Lower lobe of right lung (tissue), 2 donors: ENCODE results near the gene JAM2. TPM values are rescaled to one million over a fixed set of nuclear protein-coding genes. Genes with fewer than 3 reads are reported as not detected.

Experiments used
- ATAC-seq, 2 donors: fragments of 200-7000 bp; cut with Tn5 transposase; one replicate each; pipeline ENCODE4 v1.9.1; 2020 to 2022; ENCODE audit warnings: mild to moderate bottlenecking in 2 of 2, moderate library complexity in 2 of 2
- DNase-seq: peaks from one replicate; pipeline ENCODE4 v3.0.0-alpha.2; 2020
- H3K27ac ChIP-seq: fragments of 200-600 bp; one replicate; pipeline ENCODE4 v1.8.0; 2022
- H3K27me3 ChIP-seq: fragments of 200-600 bp; one replicate; pipeline ENCODE4 v1.8.0; 2022; ENCODE audit warnings: low read depth
- H3K36me3 ChIP-seq: fragments of 200-600 bp; one replicate; pipeline ENCODE4 v1.8.0; 2022; ENCODE audit warnings: mild to moderate bottlenecking
- H3K4me1 ChIP-seq: fragments of 200-600 bp; one replicate; pipeline ENCODE4 v1.8.0; 2022
- H3K4me3 ChIP-seq: fragments of 200-600 bp; one replicate; pipeline ENCODE4 v1.8.0; 2022; ENCODE audit warnings: mild to moderate bottlenecking
- H3K9me3 ChIP-seq: fragments of 200-600 bp; one replicate; pipeline ENCODE4 v1.8.0; 2022
- CTCF ChIP-seq: fragments of 200-600 bp; IDR thresholded peaks from one replicate; pipeline ENCODE4 v1.8.0; 2022; ENCODE audit warnings: antibody characterized with exemption, mild to moderate bottlenecking
- intact Hi-C: fragments of 100-400 bp; cut with DNase I; formaldehyde crosslinking; loops from one replicate; pipeline ENCODE4 v1.11.0; 2022
- total RNA-seq: library from RNA; stranded (reverse); fragmentation: NEBNext Ultra II Directional; extraction: Animal tissue kit (Norgen Biotek cat#: 25700); gene quantifications from one replicate; pipeline ENCODE4 v1.2.1, GENCODE V29; 2021
- donor health status: DM: no; HTN: yes; CAD: no; lungs with severe emphysema.

JAM2 gene
- total RNA-seq, 1 donor from 2014 or later: 36.2 TPM

- no peak overlapping the region for H3K27ac ChIP-seq
- intact Hi-C loops: no loop called here
- ATAC-seq (no peak), DNase-seq (no peak)
- H3K27me3 ChIP-seq: no peaks in the 10 kb centered on the region
- TF ChIP-seq CTCF: no peak
- H3K4me3 ChIP-seq: no peak overlapping the region
- no peaks in the 10 kb centered on the region for H3K4me1 ChIP-seq
- no peaks in the 10 kb centered on the region for H3K36me3 ChIP-seq
- no peaks in the 10 kb centered on the region for H3K9me3 ChIP-seq
Measured at GRCh38 chr21:25626757-25627156, 12.3 kb upstream of the JAM2 start.

- Histone ChIP-seq H3K4me1 (no peaks in the 10 kb centered on the region), H3K4me3 (no peak overlapping the region), H3K36me3 (no peaks in the 10 kb centered on the region), H3K9me3 (no peaks in the 10 kb centered on the region), H3K27me3 (no peaks in the 10 kb centered on the region), H3K27ac (no peak overlapping the region)
- ATAC-seq: no peak
- TF ChIP-seq CTCF: no peak
- no peak for DNase-seq
- intact Hi-C loops: no loop called here
Measured at GRCh38 chr21:25632296-25632695, 6.8 kb upstream of the JAM2 start.

GRCh38 chr21:25635310-25635709 lies 3.7 kb upstream of the JAM2 start:
- H3K9me3 ChIP-seq: no peaks in the 10 kb centered on the region
- no peak for ATAC-seq
- no peak for TF ChIP-seq CTCF
- peaks cover 23% of the 10 kb centered on the region for H3K4me1 ChIP-seq
- no peak overlapping the region for H3K27ac ChIP-seq
- intact Hi-C loops: no loop called here
- no peaks in the 10 kb centered on the region for H3K36me3 ChIP-seq
- H3K27me3 ChIP-seq: peaks cover 10% of the 10 kb centered on the region
- H3K4me3 ChIP-seq: no peak overlapping the region
- DNase-seq: no peak

- no peak for ATAC-seq
- Histone ChIP-seq H3K4me1 (peaks cover 24% of the 10 kb centered on the region), H3K36me3 (no peaks in the 10 kb centered on the region), H3K9me3 (no peaks in the 10 kb centered on the region), H3K27ac (no peak overlapping the region), H3K4me3 (no peak overlapping the region), H3K27me3 (peaks cover 10% of the 10 kb centered on the region)
- intact Hi-C loops: no loop called here
- DNase-seq: no peak
- no peak for TF ChIP-seq CTCF
Measured at GRCh38 chr21:25636727-25637126, 2.3 kb upstream of the JAM2 start.

GRCh38 chr21:25637851-25638659 lies 1.0 kb upstream of the JAM2 start:
- Histone ChIP-seq H3K27ac (no peak overlapping the region), H3K27me3 (peaks cover 10% of the 10 kb centered on the region), H3K9me3 (no peaks in the 10 kb centered on the region), H3K4me3 (peak overlapping the region; percentile 67), H3K36me3 (no peaks in the 10 kb centered on the region), H3K4me1 (peaks cover 24% of the 10 kb centered on the region)
- ATAC-seq (no peak), DNase-seq (no peak)
- no peak for TF ChIP-seq CTCF
- intact Hi-C loops: no loop called here
